HG03039 (cell line): Measurements from ENCODE around the gene GYG1.
"Not testable (repeated sequence)": the region's sequence is repeated elsewhere in the genome, so short reads cannot be mapped to it uniquely, and the experiment has no call there.

ENCODE experiments used
- ATAC-seq: cut with Tn5 transposase; IDR thresholded peaks from one replicate; pipeline ENCODE4 v1.9.1; 2021; ENCODE audit warnings: mild to moderate bottlenecking, moderate library complexity; ENCODE audit not compliant: unreplicated experiment

Gene GYG1

DNA sequence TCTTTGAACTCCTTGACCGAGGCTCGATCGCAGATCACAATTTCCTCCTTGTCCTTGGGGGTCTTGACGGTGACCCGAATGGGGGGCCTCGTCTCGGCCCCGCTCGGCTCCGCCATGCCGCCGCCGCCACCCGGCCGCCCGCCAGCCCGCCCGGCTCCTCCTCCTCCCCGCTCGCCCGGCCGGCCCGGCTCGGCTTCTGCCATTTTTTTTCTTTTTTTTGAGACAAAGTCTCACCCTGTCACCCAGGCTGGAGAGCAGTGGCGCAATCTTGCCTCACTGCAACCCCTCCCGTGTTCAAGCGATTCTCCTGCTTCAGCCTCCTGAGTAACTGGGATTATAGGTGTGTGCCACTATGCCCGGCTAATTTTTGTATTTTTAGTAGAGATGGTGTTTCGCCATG is 3.8 kb upstream of the GYG1 start:
- ATAC-seq: not testable (repeated sequence)

- no peak for ATAC-seq
These were observed 1.1 kb upstream of the GYG1 start for GRCh38 chr3:148990236-148990635.

GRCh38 chr3:148992027-148992634 is 791 bp downstream of the GYG1 start:
- ATAC-seq: peak; percentile 23

DNA sequence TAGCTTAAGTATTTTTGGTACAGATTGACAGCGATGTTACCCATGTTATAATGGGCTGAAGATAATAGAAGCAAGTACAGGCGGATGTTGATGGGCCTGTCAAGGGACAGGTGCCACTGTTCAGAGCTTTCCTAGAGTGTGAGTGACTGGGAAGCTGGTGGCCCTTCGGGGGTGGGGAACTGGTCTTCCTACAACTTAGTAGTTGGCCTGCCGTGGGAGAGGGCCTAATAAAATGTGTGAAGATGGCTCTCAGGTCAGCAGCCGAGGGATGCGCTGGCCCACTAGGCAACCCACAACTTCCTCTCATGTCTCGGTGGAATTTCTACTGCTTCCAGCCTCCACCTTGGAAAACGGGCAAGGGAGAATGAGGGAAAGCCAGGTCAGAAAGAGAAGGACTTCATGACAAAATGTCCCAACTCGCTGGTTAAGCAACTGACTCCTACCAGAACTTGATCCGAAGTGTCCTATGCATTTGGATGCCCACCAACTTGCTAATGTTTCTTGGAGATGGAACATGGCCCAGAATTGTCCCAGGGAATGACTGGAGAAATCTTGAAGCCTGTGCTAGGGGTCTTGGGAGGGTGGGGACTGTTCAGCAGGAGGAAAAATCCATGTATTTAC is 1.4 kb downstream of the GYG1 start:
- no peak for ATAC-seq

- no peak for ATAC-seq
These were observed 6.3 kb downstream of the GYG1 start for GRCh38 chr3:148997623-148998022.

DNA sequence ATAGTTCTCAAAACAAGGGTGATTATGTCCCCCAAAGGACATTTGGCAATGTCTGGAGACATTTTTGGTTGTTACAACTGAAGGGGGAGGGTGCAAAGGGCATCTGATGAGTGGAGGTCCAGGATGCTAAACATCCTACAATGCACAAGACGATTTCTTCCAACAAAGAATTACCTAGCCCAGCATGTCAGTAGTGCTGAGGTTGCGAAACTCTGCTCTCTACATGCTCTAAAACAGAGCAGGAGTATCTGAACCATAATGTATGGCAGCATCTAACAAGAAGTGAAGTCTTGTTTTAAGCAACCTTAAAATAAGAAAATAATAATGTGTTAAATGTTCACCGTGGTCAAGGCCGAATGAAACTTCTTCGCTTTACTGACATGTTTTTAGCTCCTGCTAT is 7.0 kb downstream of the GYG1 start:
- no peak for ATAC-seq

GRCh38 chr3:148998715-148999423 is 7.5 kb downstream of the GYG1 start:
- no peak for ATAC-seq

- ATAC-seq: no peak
These were observed 8.5 kb downstream of the GYG1 start for GRCh38 chr3:148999806-149000205.

GRCh38 chr3:149000206-149000745 is 8.9 kb downstream of the GYG1 start:
- no peak for ATAC-seq

- ATAC-seq: no peak
These were observed 10.4 kb downstream of the GYG1 start for GRCh38 chr3:149001727-149002126.

DNA sequence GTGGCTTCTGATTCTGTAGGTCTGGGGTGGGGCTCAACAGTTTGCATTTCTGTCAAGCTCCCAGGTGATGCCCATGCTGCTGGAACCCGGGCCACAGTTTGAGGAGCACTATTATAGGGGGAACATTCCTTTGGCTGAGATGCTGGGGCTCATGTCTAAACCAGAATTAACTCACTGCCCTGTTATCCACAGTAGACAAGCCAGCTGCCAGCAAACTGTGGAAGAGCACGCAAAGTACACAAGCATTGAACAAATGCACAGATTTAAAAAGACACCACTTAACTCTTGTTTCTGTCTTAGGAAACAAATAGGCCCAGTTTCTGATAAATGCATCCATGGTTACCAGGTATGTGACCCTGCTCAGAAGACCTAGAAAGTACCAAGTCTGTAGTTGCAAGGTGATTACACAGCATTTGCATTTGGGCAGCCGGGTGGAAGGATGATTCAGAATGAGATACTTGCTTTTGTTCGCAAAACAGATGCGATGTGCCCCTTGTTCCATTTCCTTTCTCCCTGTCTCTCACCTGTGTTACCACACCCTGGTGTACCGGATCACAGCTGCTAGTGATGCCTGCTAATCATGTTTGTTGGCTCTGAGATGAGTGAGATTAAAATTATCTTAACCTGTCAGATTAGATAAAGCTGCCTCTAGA is 12.4 kb downstream of the GYG1 start:
- ATAC-seq: peak; percentile 75

DNA sequence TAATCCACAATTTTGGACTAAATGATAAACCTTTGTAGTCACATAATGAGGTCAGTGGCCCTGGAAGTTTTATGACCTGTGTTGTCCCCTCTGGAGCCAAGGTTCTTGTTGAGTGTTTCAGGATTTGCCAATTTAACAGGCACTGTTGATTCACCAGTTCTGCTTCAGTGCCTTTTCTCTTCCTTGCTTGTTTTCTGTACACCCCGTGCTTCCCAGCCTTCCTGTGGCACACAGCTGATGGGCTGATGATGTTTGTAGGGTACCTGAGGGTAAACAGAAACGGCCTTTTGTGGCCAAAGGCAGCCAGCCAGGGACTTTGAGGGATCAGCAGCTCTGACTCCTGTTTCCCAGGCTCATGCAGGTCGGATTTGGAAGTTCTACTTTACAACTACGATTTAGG is 13.3 kb downstream of the GYG1 start:
- ATAC-seq: no peak

DNA sequence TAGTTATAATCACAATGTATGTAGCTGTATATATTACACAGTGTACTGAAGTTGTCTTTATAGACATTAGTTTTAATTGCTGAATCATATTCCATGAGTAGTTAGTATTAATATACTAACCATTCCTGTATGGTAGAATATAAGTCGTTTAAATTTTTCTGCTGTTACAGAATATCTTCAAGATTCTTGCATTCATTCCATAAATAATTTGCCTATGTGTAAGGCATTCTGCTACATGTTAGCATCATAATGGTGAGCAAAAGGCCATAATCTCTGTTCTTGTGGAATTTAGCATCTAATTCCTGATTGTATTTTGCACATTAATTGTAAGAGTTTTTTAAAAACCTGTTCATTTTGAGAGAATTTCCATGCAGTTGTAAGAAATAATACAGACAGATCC is 14.1 kb downstream of the GYG1 start:
- ATAC-seq: no peak

GRCh38 chr3:149007567-149008257 is 16.4 kb downstream of the GYG1 start:
- no peak for ATAC-seq

DNA sequence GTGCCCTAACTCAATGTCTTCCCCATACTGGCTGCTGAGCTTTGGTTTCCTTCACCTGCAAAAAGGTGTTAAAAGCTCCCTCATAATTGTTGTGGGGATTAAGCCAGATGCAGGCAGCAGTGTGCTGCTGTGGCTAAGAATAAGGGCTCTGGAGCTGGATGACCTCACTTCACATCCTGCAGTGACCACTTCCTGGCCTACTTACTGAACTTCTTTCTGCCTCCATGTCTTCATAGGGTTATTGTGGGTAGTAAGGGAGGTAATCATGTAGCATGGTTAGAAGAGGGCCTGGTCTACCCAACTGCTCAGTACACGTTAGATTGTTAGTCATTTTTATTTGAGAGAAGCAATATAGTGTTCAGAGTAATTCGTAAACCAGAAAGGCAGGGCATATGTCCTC is 18.4 kb downstream of the GYG1 start:
- no peak for ATAC-seq

GRCh38 chr3:149010504-149010951 is 19.2 kb downstream of the GYG1 start:
- no peak for ATAC-seq

GRCh38 chr3:149010966-149011365 is 19.6 kb downstream of the GYG1 start:
- ATAC-seq: no peak

- no peak for ATAC-seq
These were observed 20.3 kb downstream of the GYG1 start for GRCh38 chr3:149011676-149012075.

GRCh38 chr3:149013726-149014125 is 22.4 kb downstream of the GYG1 start:
- ATAC-seq: no peak

DNA sequence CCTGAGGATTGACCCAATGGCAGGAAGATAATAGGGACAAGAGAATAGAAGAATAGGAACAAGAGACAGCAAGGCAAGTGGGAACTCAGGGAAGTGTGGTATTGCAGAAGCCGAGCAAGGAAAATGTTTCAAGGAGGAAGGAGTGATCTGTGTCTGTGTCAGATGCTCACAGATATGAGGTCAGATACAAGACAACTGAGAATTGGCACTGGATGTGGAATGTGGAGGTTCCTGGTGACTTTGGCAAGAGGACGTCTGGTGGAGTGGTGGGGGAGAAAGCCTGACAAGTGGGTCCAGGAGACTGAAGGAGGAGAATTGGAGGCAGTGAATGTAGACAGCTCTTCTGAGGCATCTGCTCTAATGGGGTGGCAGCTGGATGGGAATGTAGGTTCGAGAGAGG is 24.1 kb downstream of the GYG1 start:
- ATAC-seq: no peak

DNA sequence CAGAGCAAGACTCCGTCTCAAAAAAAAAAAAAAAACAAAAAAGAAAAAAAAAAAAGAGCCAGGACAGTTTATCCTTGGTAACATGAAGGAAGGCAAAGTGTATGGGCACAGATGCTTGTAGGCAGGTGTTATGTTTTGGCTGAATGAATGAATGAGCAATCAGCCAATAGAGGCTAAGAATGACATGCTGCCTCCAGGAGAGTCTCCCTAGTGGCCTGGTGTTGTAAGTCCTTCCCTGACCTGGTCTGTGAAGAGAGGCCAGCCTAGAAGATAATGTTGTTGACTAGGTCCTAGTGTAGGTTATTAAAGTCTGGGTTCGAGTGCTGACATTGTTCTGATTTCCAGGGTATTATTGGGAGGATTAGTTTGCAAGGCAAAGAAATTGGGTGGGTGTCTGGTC is 24.9 kb downstream of the GYG1 start:
- ATAC-seq: no peak
